Measurements from ENCODE around the gene NEUROD2. TPM values are rescaled to one million over a fixed set of nuclear protein-coding genes. Genes with fewer than 3 reads are reported as not detected.

Gene NEUROD2
- total RNA-seq, 1 donor from 2014 or later, result not detected

- no peak for DNase-seq (ENCODE audit: extremely low read depth, low read depth, low spot score)
Observed at GRCh38 chr17:39581759-39582085, 26.0 kb downstream of the NEUROD2 start.

- no peak for DNase-seq (ENCODE audit: extremely low read depth, low read depth, low spot score)
Observed at GRCh38 chr17:39581071-39581758, 26.5 kb downstream of the NEUROD2 start.

GRCh38 chr17:39580082-39580468 lies 27.6 kb downstream of the NEUROD2 start:
- DNase-seq (ENCODE audit: extremely low read depth, low read depth, low spot score), result no peak

- no peak for DNase-seq (ENCODE audit: extremely low read depth, low read depth, low spot score)
Observed at GRCh38 chr17:39579318-39580081, 28.2 kb downstream of the NEUROD2 start.

GRCh38 chr17:39578272-39578671 lies 29.4 kb downstream of the NEUROD2 start:
- DNase-seq (ENCODE audit: extremely low read depth, low read depth, low spot score), result no peak

- no peak for DNase-seq (ENCODE audit: extremely low read depth, low read depth, low spot score)
Observed at GRCh38 chr17:39576187-39576586, 31.5 kb downstream of the NEUROD2 start.

- DNase-seq (ENCODE audit: extremely low read depth, low read depth, low spot score), result no peak
Observed at GRCh38 chr17:39573447-39574298, 34.0 kb downstream of the NEUROD2 start.

GRCh38 chr17:39572121-39572520 lies 35.6 kb downstream of the NEUROD2 start:
- DNase-seq (ENCODE audit: extremely low read depth, low read depth, low spot score), result no peak

GRCh38 chr17:39569126-39569525 lies 38.6 kb downstream of the NEUROD2 start:
- DNase-seq (ENCODE audit: extremely low read depth, low read depth, low spot score), result no peak

GRCh38 chr17:39568702-39569101 lies 39.0 kb downstream of the NEUROD2 start:
- DNase-seq (ENCODE audit: extremely low read depth, low read depth, low spot score), result no peak

- no peak for DNase-seq (ENCODE audit: extremely low read depth, low read depth, low spot score)
Observed at GRCh38 chr17:39566094-39566850, 41.4 kb downstream of the NEUROD2 start.

- no peak for DNase-seq (ENCODE audit: extremely low read depth, low read depth, low spot score)
Observed at GRCh38 chr17:39564211-39564848, 43.4 kb downstream of the NEUROD2 start.

GRCh38 chr17:39563476-39563875 lies 44.2 kb downstream of the NEUROD2 start:
- DNase-seq (ENCODE audit: extremely low read depth, low read depth, low spot score), result no peak

- no peak for DNase-seq (ENCODE audit: extremely low read depth, low read depth, low spot score)
Observed at GRCh38 chr17:39562976-39563375, 44.7 kb downstream of the NEUROD2 start.

GRCh38 chr17:39562395-39562794 lies 45.3 kb downstream of the NEUROD2 start:
- no peak for DNase-seq (ENCODE audit: extremely low read depth, low read depth, low spot score)

- DNase-seq (ENCODE audit: extremely low read depth, low read depth, low spot score), result no peak
Observed at GRCh38 chr17:39556423-39556822, 51.3 kb downstream of the NEUROD2 start.

- DNase-seq (ENCODE audit: extremely low read depth, low read depth, low spot score), result no peak
Observed at GRCh38 chr17:39555368-39555767, 52.4 kb downstream of the NEUROD2 start.

Measured in glomerular endothelial cell (primary cell).